ENCODE data around the gene NANS.

NANS gene

GRCh38 chr9:98037357-98037756, 19.2 kb upstream of the NANS start:
- H3K36me3 ChIP-seq (ENCODE audit: control insufficient read depth, insufficient read depth, low read length) = no peaks in the 10 kb centered on the region
- no peaks in the 10 kb centered on the region for H3K9me3 ChIP-seq (ENCODE audit: control insufficient read depth, low read length)

GRCh38 chr9:98038958-98039357, 17.6 kb upstream of the NANS start:
- H3K4me1 ChIP-seq (ENCODE audit: control insufficient read depth, insufficient read depth, low read length) = no peaks in the 10 kb centered on the region
- H3K27ac ChIP-seq (ENCODE audit: insufficient read depth, low read depth, low read length, poor library complexity, severe bottlenecking) = no peak overlapping the region
- H3K9me3 ChIP-seq (ENCODE audit: control insufficient read depth, low read length) = no peaks in the 10 kb centered on the region
- no peaks in the 10 kb centered on the region for H3K36me3 ChIP-seq (ENCODE audit: control insufficient read depth, insufficient read depth, low read length)
- H3K27me3 ChIP-seq (ENCODE audit: control insufficient read depth, insufficient read depth, low read length, poor library complexity, severe bottlenecking) = no peaks in the 10 kb centered on the region
- H3K4me3 ChIP-seq (ENCODE audit: insufficient read depth, low read depth, low read length) = no peak overlapping the region
- 84 to 86% methylated on average over 8 of the region's 8 CpGs for WGBS, 2 experiments

More at GRCh38 chr9:98037357-98037756, 19.2 kb upstream of the NANS start:
- no peaks in the 10 kb centered on the region for H3K4me1 ChIP-seq (ENCODE audit: control insufficient read depth, insufficient read depth, low read length)
- H3K27ac ChIP-seq (ENCODE audit: insufficient read depth, low read depth, low read length, poor library complexity, severe bottlenecking) = no peak overlapping the region
- no peaks in the 10 kb centered on the region for H3K27me3 ChIP-seq (ENCODE audit: control insufficient read depth, insufficient read depth, low read length, poor library complexity, severe bottlenecking)
- H3K4me3 ChIP-seq (ENCODE audit: insufficient read depth, low read depth, low read length) = no peak overlapping the region

GRCh38 chr9:98039607-98040017, 16.9 kb upstream of the NANS start:
- no peaks in the 10 kb centered on the region for H3K27me3 ChIP-seq (ENCODE audit: control insufficient read depth, insufficient read depth, low read length, poor library complexity, severe bottlenecking)
- no peaks in the 10 kb centered on the region for H3K9me3 ChIP-seq (ENCODE audit: control insufficient read depth, low read length)
- H3K36me3 ChIP-seq (ENCODE audit: control insufficient read depth, insufficient read depth, low read length) = no peaks in the 10 kb centered on the region
- 84 to 87% methylated on average over 10 of the region's 10 CpGs for WGBS, 2 experiments
- no peak overlapping the region for H3K27ac ChIP-seq (ENCODE audit: insufficient read depth, low read depth, low read length, poor library complexity, severe bottlenecking)
- H3K4me1 ChIP-seq (ENCODE audit: control insufficient read depth, insufficient read depth, low read length) = no peaks in the 10 kb centered on the region
- no peak overlapping the region for H3K4me3 ChIP-seq (ENCODE audit: insufficient read depth, low read depth, low read length)

- H3K4me1 ChIP-seq (ENCODE audit: control insufficient read depth, insufficient read depth, low read length) = no peaks in the 10 kb centered on the region
- no peaks in the 10 kb centered on the region for H3K9me3 ChIP-seq (ENCODE audit: control insufficient read depth, low read length)
- H3K4me3 ChIP-seq (ENCODE audit: insufficient read depth, low read depth, low read length) = no peak overlapping the region
- H3K36me3 ChIP-seq (ENCODE audit: control insufficient read depth, insufficient read depth, low read length) = no peaks in the 10 kb centered on the region
- 89 to 93% methylated on average over 6 of the region's 6 CpGs for whole genome bisulfite sequencing, 2 experiments
- no peak overlapping the region for H3K27ac ChIP-seq (ENCODE audit: insufficient read depth, low read depth, low read length, poor library complexity, severe bottlenecking)
- no peaks in the 10 kb centered on the region for H3K27me3 ChIP-seq (ENCODE audit: control insufficient read depth, insufficient read depth, low read length, poor library complexity, severe bottlenecking)
Measured at GRCh38 chr9:98040212-98040611, 16.3 kb upstream of the NANS start.

GRCh38 chr9:98043915-98044314, 12.6 kb upstream of the NANS start:
- H3K27ac ChIP-seq (ENCODE audit: insufficient read depth, low read depth, low read length, poor library complexity, severe bottlenecking) = no peak overlapping the region
- no peaks in the 10 kb centered on the region for H3K27me3 ChIP-seq (ENCODE audit: control insufficient read depth, insufficient read depth, low read length, poor library complexity, severe bottlenecking)
- no peaks in the 10 kb centered on the region for H3K36me3 ChIP-seq (ENCODE audit: control insufficient read depth, insufficient read depth, low read length)
- no peaks in the 10 kb centered on the region for H3K4me1 ChIP-seq (ENCODE audit: control insufficient read depth, insufficient read depth, low read length)
- WGBS, 2 experiments = 81 to 85% methylated on average over 5 of the region's 5 CpGs
- no peak overlapping the region for H3K4me3 ChIP-seq (ENCODE audit: insufficient read depth, low read depth, low read length)
- H3K9me3 ChIP-seq (ENCODE audit: control insufficient read depth, low read length) = no peaks in the 10 kb centered on the region

- H3K36me3 ChIP-seq (ENCODE audit: control insufficient read depth, insufficient read depth, low read length) = no peaks in the 10 kb centered on the region
- H3K27me3 ChIP-seq (ENCODE audit: control insufficient read depth, insufficient read depth, low read length, poor library complexity, severe bottlenecking) = no peaks in the 10 kb centered on the region
- no peak overlapping the region for H3K4me3 ChIP-seq (ENCODE audit: insufficient read depth, low read depth, low read length)
- H3K27ac ChIP-seq (ENCODE audit: insufficient read depth, low read depth, low read length, poor library complexity, severe bottlenecking) = no peak overlapping the region
- H3K9me3 ChIP-seq (ENCODE audit: control insufficient read depth, low read length) = no peaks in the 10 kb centered on the region
- no peaks in the 10 kb centered on the region for H3K4me1 ChIP-seq (ENCODE audit: control insufficient read depth, insufficient read depth, low read length)
- 94% methylated on average over 6 of the region's 6 CpGs for WGBS, 2 experiments
Measured at GRCh38 chr9:98045234-98046179, 11.0 kb upstream of the NANS start.

GRCh38 chr9:98046180-98046543, 10.4 kb upstream of the NANS start:
- Histone ChIP-seq H3K4me1 (ENCODE audit: control insufficient read depth, insufficient read depth, low read length) (no peaks in the 10 kb centered on the region), H3K27me3 (ENCODE audit: control insufficient read depth, insufficient read depth, low read length, poor library complexity, severe bottlenecking) (no peaks in the 10 kb centered on the region), H3K9me3 (ENCODE audit: control insufficient read depth, low read length) (no peaks in the 10 kb centered on the region), H3K36me3 (ENCODE audit: control insufficient read depth, insufficient read depth, low read length) (no peaks in the 10 kb centered on the region), H3K4me3 (ENCODE audit: insufficient read depth, low read depth, low read length) (no peak overlapping the region), H3K27ac (ENCODE audit: insufficient read depth, low read depth, low read length, poor library complexity, severe bottlenecking) (no peak overlapping the region)
- 91 to 93% methylated on average over 8 to 9 of the region's 9 CpGs for WGBS, 2 experiments

GRCh38 chr9:98047002-98047401, 9.5 kb upstream of the NANS start:
- Histone ChIP-seq H3K4me3 (ENCODE audit: insufficient read depth, low read depth, low read length) (no peak overlapping the region), H3K27me3 (ENCODE audit: control insufficient read depth, insufficient read depth, low read length, poor library complexity, severe bottlenecking) (no peaks in the 10 kb centered on the region), H3K4me1 (ENCODE audit: control insufficient read depth, insufficient read depth, low read length) (no peaks in the 10 kb centered on the region), H3K27ac (ENCODE audit: insufficient read depth, low read depth, low read length, poor library complexity, severe bottlenecking) (no peak overlapping the region), H3K36me3 (ENCODE audit: control insufficient read depth, insufficient read depth, low read length) (no peaks in the 10 kb centered on the region), H3K9me3 (ENCODE audit: control insufficient read depth, low read length) (no peaks in the 10 kb centered on the region)
- WGBS, 2 experiments = 88 to 93% methylated on average over 5 of the region's 5 CpGs

- 91 to 94% methylated on average over 1 of the region's 1 CpG for WGBS, 2 experiments
- Histone ChIP-seq H3K4me3 (ENCODE audit: insufficient read depth, low read depth, low read length) (no peak overlapping the region), H3K9me3 (ENCODE audit: control insufficient read depth, low read length) (no peaks in the 10 kb centered on the region), H3K4me1 (ENCODE audit: control insufficient read depth, insufficient read depth, low read length) (no peaks in the 10 kb centered on the region), H3K27ac (ENCODE audit: insufficient read depth, low read depth, low read length, poor library complexity, severe bottlenecking) (no peak overlapping the region), H3K36me3 (ENCODE audit: control insufficient read depth, insufficient read depth, low read length) (no peaks in the 10 kb centered on the region), H3K27me3 (ENCODE audit: control insufficient read depth, insufficient read depth, low read length, poor library complexity, severe bottlenecking) (no peaks in the 10 kb centered on the region)
Measured at GRCh38 chr9:98049288-98050072, 7.1 kb upstream of the NANS start.

GRCh38 chr9:98050351-98050750, 6.2 kb upstream of the NANS start:
- Histone ChIP-seq H3K4me3 (ENCODE audit: insufficient read depth, low read depth, low read length) (no peak overlapping the region), H3K4me1 (ENCODE audit: control insufficient read depth, insufficient read depth, low read length) (no peaks in the 10 kb centered on the region), H3K36me3 (ENCODE audit: control insufficient read depth, insufficient read depth, low read length) (no peaks in the 10 kb centered on the region), H3K27me3 (ENCODE audit: control insufficient read depth, insufficient read depth, low read length, poor library complexity, severe bottlenecking) (no peaks in the 10 kb centered on the region), H3K9me3 (ENCODE audit: control insufficient read depth, low read length) (no peaks in the 10 kb centered on the region), H3K27ac (ENCODE audit: insufficient read depth, low read depth, low read length, poor library complexity, severe bottlenecking) (no peak overlapping the region)
- WGBS, 2 experiments = 90 to 92% methylated on average over 4 of the region's 4 CpGs

All from ectodermal cell (in vitro differentiated cells).